ENCODE measurements around the gene SCD5. TPM values are rescaled to one million over a fixed set of nuclear protein-coding genes. Genes with fewer than 3 reads are reported as not detected.

The SCD5 gene
- total RNA-seq, 1 donor from 2014 or later: 61.7 TPM

DNA sequence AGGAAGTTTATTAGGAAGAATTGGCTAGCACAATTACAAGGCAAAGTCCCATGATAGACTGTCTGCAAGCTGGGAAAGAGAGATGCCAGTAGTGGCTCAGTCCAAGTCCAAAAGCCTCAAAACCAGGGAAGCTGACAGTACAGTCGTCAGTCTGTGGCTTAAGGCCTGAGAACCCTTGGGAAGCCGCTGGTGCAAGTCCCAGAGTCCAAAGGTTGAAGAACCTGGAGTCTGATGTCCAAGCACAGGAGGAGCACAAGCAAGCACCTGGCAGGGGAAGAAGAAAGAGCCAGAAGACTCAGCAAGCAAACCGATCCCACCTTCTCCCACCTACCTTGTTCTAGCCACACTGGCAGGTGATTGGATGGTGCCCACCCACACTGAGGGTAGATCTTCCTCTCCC is 185.5 kb downstream of the SCD5 start:
- no peaks in the 10 kb centered on the region for H3K9me3 ChIP-seq (ENCODE audit: insufficient read depth, low read depth, low read length)
- no peak overlapping the region for H3K27ac ChIP-seq (ENCODE audit: low read depth, low read length)
- Mint-ChIP-seq H3K36me3 (ENCODE audit: low read depth, unreplicated experiment) (no peaks in the 10 kb centered on the region), H3K9me3 (ENCODE audit: unreplicated experiment) (no peaks in the 10 kb centered on the region), H3K4me1 (ENCODE audit: low read depth, unreplicated experiment) (no peaks in the 10 kb centered on the region), H3K27ac (ENCODE audit: unreplicated experiment) (no peak overlapping the region), H3K4me3 (ENCODE audit: unreplicated experiment) (no peak overlapping the region), H3K27me3 (ENCODE audit: low read depth, unreplicated experiment) (peaks cover 4% of the 10 kb centered on the region)
- no peak overlapping the region for H2AFZ ChIP-seq (ENCODE audit: low read depth, low read length)
- no peaks in the 10 kb centered on the region for H3K36me3 ChIP-seq (ENCODE audit: insufficient read depth, low read length)
- no peaks in the 10 kb centered on the region for H3K79me2 ChIP-seq (ENCODE audit: insufficient read depth, low read length)
- FAIRE-seq: no peak
- H3K9ac ChIP-seq (ENCODE audit: low read length): no peak overlapping the region
- peaks cover 6% of the 10 kb centered on the region for H3K27me3 ChIP-seq (ENCODE audit: insufficient read depth, low read length)
- TF ChIP-seq, protein P1, sequence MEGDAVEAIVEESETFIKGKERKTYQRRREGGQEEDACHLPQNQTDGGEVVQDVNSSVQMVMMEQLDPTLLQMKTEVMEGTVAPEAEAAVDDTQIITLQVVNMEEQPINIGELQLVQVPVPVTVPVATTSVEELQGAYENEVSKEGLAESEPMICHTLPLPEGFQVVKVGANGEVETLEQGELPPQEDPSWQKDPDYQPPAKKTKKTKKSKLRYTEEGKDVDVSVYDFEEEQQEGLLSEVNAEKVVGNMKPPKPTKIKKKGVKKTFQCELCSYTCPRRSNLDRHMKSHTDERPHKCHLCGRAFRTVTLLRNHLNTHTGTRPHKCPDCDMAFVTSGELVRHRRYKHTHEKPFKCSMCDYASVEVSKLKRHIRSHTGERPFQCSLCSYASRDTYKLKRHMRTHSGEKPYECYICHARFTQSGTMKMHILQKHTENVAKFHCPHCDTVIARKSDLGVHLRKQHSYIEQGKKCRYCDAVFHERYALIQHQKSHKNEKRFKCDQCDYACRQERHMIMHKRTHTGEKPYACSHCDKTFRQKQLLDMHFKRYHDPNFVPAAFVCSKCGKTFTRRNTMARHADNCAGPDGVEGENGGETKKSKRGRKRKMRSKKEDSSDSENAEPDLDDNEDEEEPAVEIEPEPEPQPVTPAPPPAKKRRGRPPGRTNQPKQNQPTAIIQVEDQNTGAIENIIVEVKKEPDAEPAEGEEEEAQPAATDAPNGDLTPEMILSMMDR (IDR thresholded peaks at IDR 0.05; ENCODE audit: insufficient read depth, low read depth, low read length): no peak
- TF ChIP-seq EZH2 (IDR thresholded peaks at IDR 0.05; ENCODE audit: insufficient read depth, low read length): no peak
- no peaks in the 10 kb centered on the region for H3K4me1 ChIP-seq (ENCODE audit: insufficient read depth, low read length)
- H3K4me2 ChIP-seq (ENCODE audit: low read length): no peak overlapping the region
- no peak overlapping the region for H3K4me3 ChIP-seq (ENCODE audit: insufficient read depth, low read depth, low read length)
- no peak for DNase-seq (ENCODE audit: low read depth)
- H4K20me1 ChIP-seq (ENCODE audit: insufficient read depth, low read length): no peaks in the 10 kb centered on the region

GRCh38 chr4:82611982-82612381 is 186.6 kb downstream of the SCD5 start:
- FAIRE-seq (no peak), DNase-seq (ENCODE audit: low read depth) (no peak)
- H3K4me3 ChIP-seq (ENCODE audit: insufficient read depth, low read depth, low read length): no peak overlapping the region
- H4K20me1 ChIP-seq (ENCODE audit: insufficient read depth, low read length): no peaks in the 10 kb centered on the region
- no peak overlapping the region for H3K4me3 Mint-ChIP-seq (ENCODE audit: unreplicated experiment)
- H3K9me3 Mint-ChIP-seq (ENCODE audit: unreplicated experiment): peaks cover 2% of the 10 kb centered on the region
- H3K4me1 ChIP-seq (ENCODE audit: insufficient read depth, low read length): no peaks in the 10 kb centered on the region
- no peaks in the 10 kb centered on the region for H3K79me2 ChIP-seq (ENCODE audit: insufficient read depth, low read length)
- H3K27me3 Mint-ChIP-seq (ENCODE audit: low read depth, unreplicated experiment): peaks cover 4% of the 10 kb centered on the region
- H3K27ac ChIP-seq (ENCODE audit: low read depth, low read length): no peak overlapping the region
- H2AFZ ChIP-seq (ENCODE audit: low read depth, low read length): no peak overlapping the region
- H3K9me3 ChIP-seq (ENCODE audit: insufficient read depth, low read depth, low read length): no peaks in the 10 kb centered on the region
- no peaks in the 10 kb centered on the region for H3K4me1 Mint-ChIP-seq (ENCODE audit: low read depth, unreplicated experiment)
- no peak overlapping the region for H3K9ac ChIP-seq (ENCODE audit: low read length)
- peaks cover 6% of the 10 kb centered on the region for H3K27me3 ChIP-seq (ENCODE audit: insufficient read depth, low read length)
- H3K4me2 ChIP-seq (ENCODE audit: low read length): no peak overlapping the region
- H3K36me3 ChIP-seq (ENCODE audit: insufficient read depth, low read length): no peaks in the 10 kb centered on the region
- no peak overlapping the region for H3K27ac Mint-ChIP-seq (ENCODE audit: unreplicated experiment)
- TF ChIP-seq EZH2 (IDR thresholded peaks at IDR 0.05; ENCODE audit: insufficient read depth, low read length): no peak
- TF ChIP-seq, protein P1 (IDR thresholded peaks at IDR 0.05; ENCODE audit: insufficient read depth, low read depth, low read length): no peak
- H3K36me3 Mint-ChIP-seq (ENCODE audit: low read depth, unreplicated experiment): no peaks in the 10 kb centered on the region

DNA sequence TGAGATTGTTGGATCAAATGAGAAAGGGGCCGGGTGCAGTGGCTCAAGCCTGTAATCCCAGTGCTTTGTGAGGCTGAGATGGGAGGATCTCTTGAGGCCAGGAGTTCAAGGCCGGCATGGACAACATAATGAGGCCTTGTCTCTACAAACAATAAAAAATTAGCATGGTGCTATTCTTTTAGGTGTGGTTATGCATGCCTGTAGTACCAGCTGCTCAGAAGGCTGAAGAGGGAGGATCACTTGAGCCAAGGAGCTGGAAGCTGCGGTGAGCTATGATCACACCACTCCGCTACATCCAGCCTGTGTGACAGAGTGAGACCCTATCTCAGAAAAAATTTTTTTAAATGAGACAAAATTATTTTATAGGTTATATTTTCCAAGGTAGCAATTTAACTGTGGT is 187.1 kb downstream of the SCD5 start:
- H3K4me2 ChIP-seq (ENCODE audit: low read length): no peak overlapping the region
- H3K79me2 ChIP-seq (ENCODE audit: insufficient read depth, low read length): no peaks in the 10 kb centered on the region
- no peaks in the 10 kb centered on the region for H3K4me1 Mint-ChIP-seq (ENCODE audit: low read depth, unreplicated experiment)
- H3K27ac Mint-ChIP-seq (ENCODE audit: unreplicated experiment): no peak overlapping the region
- no peak for TF ChIP-seq EZH2 (IDR thresholded peaks at IDR 0.05; ENCODE audit: insufficient read depth, low read length)
- TF ChIP-seq, protein P1 (IDR thresholded peaks at IDR 0.05; ENCODE audit: insufficient read depth, low read depth, low read length): no peak
- H3K27me3 Mint-ChIP-seq (ENCODE audit: low read depth, unreplicated experiment): peaks cover 4% of the 10 kb centered on the region
- peaks cover 2% of the 10 kb centered on the region for H3K9me3 Mint-ChIP-seq (ENCODE audit: unreplicated experiment)
- no peak overlapping the region for H3K4me3 Mint-ChIP-seq (ENCODE audit: unreplicated experiment)
- no peaks in the 10 kb centered on the region for H3K4me1 ChIP-seq (ENCODE audit: insufficient read depth, low read length)
- H3K4me3 ChIP-seq (ENCODE audit: insufficient read depth, low read depth, low read length): no peak overlapping the region
- peaks cover 6% of the 10 kb centered on the region for H3K27me3 ChIP-seq (ENCODE audit: insufficient read depth, low read length)
- H2AFZ ChIP-seq (ENCODE audit: low read depth, low read length): no peak overlapping the region
- H3K27ac ChIP-seq (ENCODE audit: low read depth, low read length): no peak overlapping the region
- FAIRE-seq: no peak
- no peaks in the 10 kb centered on the region for H3K9me3 ChIP-seq (ENCODE audit: insufficient read depth, low read depth, low read length)
- H3K36me3 ChIP-seq (ENCODE audit: insufficient read depth, low read length): no peaks in the 10 kb centered on the region
- H4K20me1 ChIP-seq (ENCODE audit: insufficient read depth, low read length): no peaks in the 10 kb centered on the region
- H3K9ac ChIP-seq (ENCODE audit: low read length): no peak overlapping the region
- no peak for DNase-seq (ENCODE audit: low read depth)
- no peaks in the 10 kb centered on the region for H3K36me3 Mint-ChIP-seq (ENCODE audit: low read depth, unreplicated experiment)

Data from astrocyte (in vitro differentiated cells and primary cell).